Natural killer cell treated with Interleukin-12 subunit alpha and Interleukin-12 subunit beta and Interleukin-15 and Interleukin-18, amount 100 ng/mL, for 72 hours (primary cell): Measurements from ENCODE around the gene SLC38A10. TPM values are rescaled to one million over a fixed set of nuclear protein-coding genes. Genes with fewer than 3 reads are reported as not detected.
A peak's percentile ranks its signal among the peaks of the same experiment; 100 is the strongest.
"Not testable (repeated sequence)": the region's sequence is repeated elsewhere in the genome, so short reads cannot be mapped to it uniquely, and the experiment has no call there.

ENCODE experiments used
- ATAC-seq, 2 donors: fragments of 150-1000 bp; cut with Tn5 transposase in 1 of 2; sonication (Bioruptor Pico), chemical (Tn5 transposase) in 1 of 2; 2 replicates each; pipeline ENCODE4 v1.10.0; 2021
- DNase-seq: peaks from one replicate; pipeline ENCODE4 v3.0.0; 2022; ENCODE audit warnings: low spot score
- H3K27ac Mint-ChIP-seq, 2 donors: 1 replicate in 1 of 2; 2 replicates in 1 of 2; pipeline ENCODE4 v1.8.0; 2022; ENCODE audit warnings: mixed read lengths in 2 of 2, mild to moderate bottlenecking in 1 of 2, moderate library complexity in 1 of 2
- H3K27me3 Mint-ChIP-seq, 2 donors: 1 replicate in 1 of 2; 2 replicates in 1 of 2; pipeline ENCODE4 v1.8.0; 2022; ENCODE audit warnings: mixed read lengths in 2 of 2
- H3K36me3 Mint-ChIP-seq: one replicate; pipeline ENCODE4 v1.8.0; 2022; ENCODE audit warnings: mixed read lengths
- H3K4me1 Mint-ChIP-seq, 2 donors: 1 replicate in 1 of 2; 2 replicates in 1 of 2; pipeline ENCODE4 v1.8.0; 2022; ENCODE audit warnings: low read depth in 2 of 2, mixed read lengths in 2 of 2, mild to moderate bottlenecking in 1 of 2
- H3K4me3 Mint-ChIP-seq: one replicate; pipeline ENCODE4 v1.8.0; 2022; ENCODE audit warnings: mixed read lengths
- H3K9me3 Mint-ChIP-seq: 2 replicates; pipeline ENCODE4 v1.8.0; 2022; ENCODE audit warnings: mixed read lengths
- total RNA-seq, 2 donors: library from RNA; stranded (reverse); gene quantifications; one replicate each; pipeline ENCODE4 v1.2.3, GENCODE V29; 2022

The SLC38A10 gene
- total RNA-seq, 2 donors from 2014 or later = 92.4 to 136 TPM

GRCh38 chr17:81233811-81234505 is 61.1 kb downstream of the SLC38A10 start:
- H3K9me3 Mint-ChIP-seq = no peaks in the 10 kb centered on the region
- no peak overlapping the region for H3K27ac Mint-ChIP-seq
- H3K36me3 Mint-ChIP-seq = peaks cover 12% of the 10 kb centered on the region
- H3K27me3 Mint-ChIP-seq = no peaks in the 10 kb centered on the region
- no peak for DNase-seq
- ATAC-seq = no peak
- H3K4me3 Mint-ChIP-seq = no peak overlapping the region
- peaks cover 7 to 26% of the 10 kb centered on the region in 2 donors for H3K4me1 Mint-ChIP-seq

GRCh38 chr17:81233316-81233715 is 61.8 kb downstream of the SLC38A10 start:
- Mint-ChIP-seq H3K4me1 (peaks cover 7 to 25% of the 10 kb centered on the region in 2 donors), H3K27ac (no peak overlapping the region), H3K4me3 (no peak overlapping the region), H3K27me3 (no peaks in the 10 kb centered on the region), H3K9me3 (no peaks in the 10 kb centered on the region), H3K36me3 (peaks cover 12% of the 10 kb centered on the region)
- DNase-seq (no peak), ATAC-seq (no peak)

GRCh38 chr17:81232616-81233241 is 62.4 kb downstream of the SLC38A10 start:
- H3K27me3 Mint-ChIP-seq = no peaks in the 10 kb centered on the region
- H3K9me3 Mint-ChIP-seq = no peaks in the 10 kb centered on the region
- no peak for DNase-seq
- H3K4me1 Mint-ChIP-seq = peaks cover 11 to 24% of the 10 kb centered on the region in 2 donors
- no peak overlapping the region for H3K4me3 Mint-ChIP-seq
- H3K36me3 Mint-ChIP-seq = peaks cover 12% of the 10 kb centered on the region
- no peak for ATAC-seq
- no peak overlapping the region for H3K27ac Mint-ChIP-seq

DNA sequence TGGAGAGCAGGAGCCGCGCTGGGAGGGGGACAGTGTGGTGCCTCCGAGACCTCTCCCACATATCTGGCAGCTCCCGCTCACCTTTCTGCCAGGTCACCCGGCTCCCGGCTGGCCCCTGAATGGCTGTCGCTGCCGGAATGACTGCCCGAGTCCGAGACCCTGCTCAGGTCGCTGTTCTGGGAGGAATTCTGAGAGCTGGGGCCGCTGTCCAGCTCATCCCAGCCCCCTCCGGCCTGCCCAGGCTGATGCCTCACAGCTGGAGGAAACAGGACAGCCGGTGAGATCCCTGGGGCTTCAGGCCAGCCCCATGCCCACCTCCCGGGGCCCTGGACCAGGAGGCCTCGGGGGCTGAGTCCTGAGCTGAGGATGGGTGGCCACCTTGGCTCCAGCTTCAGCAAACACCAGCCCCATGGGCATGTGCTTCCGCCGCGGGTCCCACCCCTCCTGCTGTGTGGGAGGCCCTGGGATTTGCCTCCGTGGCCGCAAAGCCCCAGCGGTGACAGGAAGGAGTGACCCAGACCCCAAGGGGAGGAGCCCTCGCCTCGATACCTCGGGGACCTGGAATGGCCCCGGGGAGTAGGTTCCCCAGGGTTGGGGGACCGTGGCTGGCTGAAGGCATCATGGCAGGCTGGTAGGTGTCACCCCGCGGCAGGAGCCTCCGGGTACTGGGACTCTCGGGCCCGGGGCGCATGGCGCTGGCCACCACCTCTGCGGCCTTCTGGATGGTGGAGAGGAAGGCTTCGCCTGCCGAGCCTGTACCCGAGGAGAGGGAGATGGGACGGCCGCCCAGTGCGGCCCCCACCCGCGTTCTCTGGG is 63.1 kb downstream of the SLC38A10 start:
- peaks cover 16 to 22% of the 10 kb centered on the region in 2 donors for H3K4me1 Mint-ChIP-seq
- H3K36me3 Mint-ChIP-seq = peaks cover 12% of the 10 kb centered on the region
- no peak for DNase-seq
- H3K9me3 Mint-ChIP-seq = no peaks in the 10 kb centered on the region
- no peaks in the 10 kb centered on the region for H3K27me3 Mint-ChIP-seq
- ATAC-seq = no peak
- no peak overlapping the region for H3K27ac Mint-ChIP-seq
- H3K4me3 Mint-ChIP-seq = no peak overlapping the region

DNA sequence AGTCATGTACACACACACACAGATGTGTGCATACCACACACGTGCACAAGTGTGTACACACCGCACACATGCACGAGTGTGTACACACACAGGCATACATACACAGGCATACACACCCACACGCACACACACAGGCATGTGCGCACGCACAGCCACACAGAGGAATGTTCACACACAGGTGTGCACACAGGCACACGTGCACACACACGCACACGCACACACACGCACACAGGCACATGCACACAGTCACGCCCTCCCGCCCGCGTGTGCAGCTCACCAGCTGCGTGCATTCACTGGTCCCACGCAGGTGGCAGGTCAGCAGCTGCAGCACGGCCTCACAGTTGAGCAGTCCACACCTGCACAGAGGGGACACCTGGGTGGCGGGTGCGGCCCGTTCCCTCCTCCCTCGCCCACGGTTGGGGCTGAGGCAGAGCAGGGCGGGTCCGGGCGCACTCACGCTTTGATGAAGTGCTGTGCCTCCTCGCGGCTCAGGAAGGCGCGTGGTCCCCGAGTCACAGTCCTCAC is 63.9 kb downstream of the SLC38A10 start:
- no peak overlapping the region for H3K4me3 Mint-ChIP-seq
- no peaks in the 10 kb centered on the region for H3K9me3 Mint-ChIP-seq
- ATAC-seq = no peak
- no peaks in the 10 kb centered on the region for H3K27me3 Mint-ChIP-seq
- peaks cover 16 to 21% of the 10 kb centered on the region in 2 donors for H3K4me1 Mint-ChIP-seq
- DNase-seq = no peak
- H3K27ac Mint-ChIP-seq = no peak overlapping the region
- peaks cover 12% of the 10 kb centered on the region for H3K36me3 Mint-ChIP-seq

GRCh38 chr17:81230043-81230820 is 64.9 kb downstream of the SLC38A10 start:
- Mint-ChIP-seq H3K4me1 (peaks cover 16 to 18% of the 10 kb centered on the region in 2 donors), H3K36me3 (peaks cover 12% of the 10 kb centered on the region), H3K27ac (no peak overlapping the region), H3K9me3 (no peaks in the 10 kb centered on the region), H3K4me3 (no peak overlapping the region), H3K27me3 (no peaks in the 10 kb centered on the region)
- ATAC-seq = no peak
- no peak for DNase-seq

GRCh38 chr17:81229666-81229920 is 65.5 kb downstream of the SLC38A10 start:
- Mint-ChIP-seq H3K27ac (no peak overlapping the region), H3K4me1 (peaks cover 10 to 12% of the 10 kb centered on the region in 2 donors), H3K27me3 (no peaks in the 10 kb centered on the region), H3K9me3 (no peaks in the 10 kb centered on the region), H3K4me3 (no peak overlapping the region), H3K36me3 (peaks cover 12% of the 10 kb centered on the region)
- ATAC-seq (no peak), DNase-seq (no peak)

DNA sequence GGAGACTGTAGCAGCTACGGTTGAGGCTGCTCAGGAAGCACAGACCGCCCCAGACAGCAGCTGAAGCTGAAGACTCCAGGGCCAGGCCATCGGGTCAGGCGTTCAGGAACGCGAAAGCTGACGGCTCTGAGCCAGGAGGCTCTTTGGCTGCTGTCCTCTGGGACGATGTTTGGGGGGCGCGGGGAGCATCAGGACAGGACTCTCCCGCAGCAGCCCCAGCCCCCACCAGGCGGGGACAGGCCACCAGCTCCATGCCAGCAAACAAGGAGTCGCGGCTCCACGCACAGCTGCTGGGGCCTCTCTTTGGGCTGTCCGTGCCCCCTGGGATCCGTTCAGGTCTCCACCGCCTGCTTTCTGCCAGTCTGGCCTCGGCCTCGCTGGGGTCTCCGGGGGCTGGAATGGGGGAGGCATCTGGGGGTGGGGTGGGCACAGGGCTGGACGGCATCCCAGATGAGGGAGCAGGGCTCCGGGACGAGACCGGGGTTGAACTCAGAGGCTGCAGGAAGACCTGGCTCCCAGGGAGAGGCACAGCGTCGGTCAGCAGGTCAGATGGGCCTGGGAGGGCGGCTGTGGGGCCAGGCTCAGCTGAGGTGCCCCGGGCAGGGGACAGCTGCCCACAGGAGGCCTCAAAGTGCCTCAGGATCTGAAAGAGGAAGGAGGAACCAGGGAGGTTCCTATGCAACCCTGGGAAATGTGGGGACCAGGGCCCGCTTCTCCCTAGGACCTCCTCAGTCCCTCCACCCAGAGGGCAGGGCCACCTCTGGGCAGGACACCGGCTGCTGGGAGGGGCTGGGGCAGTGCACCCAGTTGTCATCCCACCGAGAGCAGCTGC is 66.1 kb downstream of the SLC38A10 start:
- no peak for DNase-seq
- peaks cover 12% of the 10 kb centered on the region for H3K36me3 Mint-ChIP-seq
- no peak for ATAC-seq
- H3K9me3 Mint-ChIP-seq = no peaks in the 10 kb centered on the region
- no peak overlapping the region for H3K27ac Mint-ChIP-seq
- H3K4me1 Mint-ChIP-seq = peaks cover 9 to 12% of the 10 kb centered on the region in 2 donors
- H3K27me3 Mint-ChIP-seq = no peaks in the 10 kb centered on the region
- no peak overlapping the region for H3K4me3 Mint-ChIP-seq

DNA sequence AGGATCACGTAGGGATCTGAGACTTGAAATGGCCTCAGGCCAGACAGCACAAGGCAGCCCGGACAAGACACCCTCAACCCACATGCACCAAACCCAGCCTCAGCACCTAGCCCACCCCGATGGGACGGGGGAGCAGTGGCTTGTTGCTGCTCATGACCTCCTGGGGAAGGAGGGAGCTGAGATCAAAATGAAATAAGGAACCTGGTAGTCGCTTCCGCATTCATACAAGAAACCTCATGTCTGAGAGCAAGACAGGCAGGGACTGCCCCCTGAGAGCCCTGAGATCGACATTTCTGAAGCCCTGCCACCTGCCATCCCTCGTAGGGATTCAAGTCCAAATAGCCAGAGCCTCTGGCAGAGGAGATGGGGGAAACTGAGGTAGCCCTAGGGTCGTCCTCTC is 66.7 kb downstream of the SLC38A10 start:
- DNase-seq (no peak), ATAC-seq (no peak)
- Mint-ChIP-seq H3K27me3 (no peaks in the 10 kb centered on the region), H3K9me3 (no peaks in the 10 kb centered on the region), H3K36me3 (peaks cover 12% of the 10 kb centered on the region), H3K4me1 (peaks cover 15 to 17% of the 10 kb centered on the region in 2 donors), H3K4me3 (no peak overlapping the region), H3K27ac (peak overlapping the region in 1 of 2 donors; percentile 15)

GRCh38 chr17:81227630-81228029 is 67.5 kb downstream of the SLC38A10 start:
- not testable (repeated sequence) for H3K27me3 Mint-ChIP-seq, ATAC-seq, DNase-seq, H3K4me3 Mint-ChIP-seq, H3K9me3 Mint-ChIP-seq
- peaks cover 16 to 18% of the 10 kb centered on the region in 2 donors for H3K4me1 Mint-ChIP-seq
- H3K36me3 Mint-ChIP-seq = peaks cover 12% of the 10 kb centered on the region
- peak overlapping the region in 1 of 2 donors; percentile 15 for H3K27ac Mint-ChIP-seq

- no peaks in the 10 kb centered on the region for H3K9me3 Mint-ChIP-seq
Measured at GRCh38 chr17:81223762-81224130, 71.4 kb downstream of the SLC38A10 start.

DNA sequence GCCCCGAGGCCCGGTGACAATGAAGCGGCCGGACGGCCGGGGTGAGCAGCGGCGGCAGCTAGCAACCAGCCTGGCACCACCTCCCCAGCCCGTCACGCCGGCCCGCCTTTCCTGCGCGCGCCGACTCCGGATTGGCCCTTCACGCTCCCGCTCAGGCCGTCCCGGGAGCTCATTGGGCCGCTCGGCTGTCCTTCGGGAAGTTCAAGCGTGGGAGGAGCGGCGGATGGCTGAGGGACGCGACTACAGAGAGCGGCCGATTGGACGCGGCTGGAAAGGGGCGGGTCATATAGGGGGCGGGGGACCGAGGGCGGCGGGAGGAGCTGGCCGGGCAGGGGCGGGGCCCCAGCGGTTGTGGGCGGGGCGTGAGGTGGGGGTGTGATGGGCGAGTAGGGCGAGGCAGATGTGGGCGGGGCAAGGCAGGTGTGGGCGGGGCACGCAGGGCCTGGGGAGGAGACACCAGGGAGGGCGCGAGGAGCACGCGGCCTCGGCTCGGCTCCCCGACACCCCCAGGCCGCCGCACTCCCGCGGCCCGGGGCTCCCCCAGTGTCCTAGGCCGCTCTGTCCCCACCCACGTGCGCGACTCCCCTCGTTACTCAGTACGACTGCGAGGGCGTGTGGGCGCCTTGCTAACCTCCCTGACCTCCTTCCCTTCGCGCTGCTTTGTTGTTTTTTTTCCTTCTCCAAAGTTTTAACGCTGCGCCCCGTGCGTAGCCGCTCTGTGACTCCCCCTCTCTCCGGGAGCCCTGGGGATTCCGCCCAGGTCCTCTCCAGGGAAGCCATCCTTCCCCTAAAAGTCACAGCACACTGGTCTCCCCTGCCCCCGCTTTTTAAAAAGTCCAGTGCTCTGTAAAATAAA is 72.0 kb downstream of the SLC38A10 start, which contains the start of gene CEP131:
CEP131 (minus strand) TSS at position 60 of the 856 bp plus-strand sequence. CDS start 2,909 bp downstream, outside the sequence.
- ATAC-seq (peak; percentile 97 to 99), DNase-seq (peak; percentile 99)
- H3K27me3 Mint-ChIP-seq = no peaks in the 10 kb centered on the region
- no peaks in the 10 kb centered on the region for H3K36me3 Mint-ChIP-seq
- H3K9me3 Mint-ChIP-seq = no peaks in the 10 kb centered on the region
- peak within 1 kb of the TSS; percentile 6 to 56 for H3K27ac Mint-ChIP-seq
- peak within 1 kb of the TSS; percentile 89 for H3K4me3 Mint-ChIP-seq
- peaks cover 15 to 16% of the 10 kb centered on the region in 2 donors for H3K4me1 Mint-ChIP-seq

More at GRCh38 chr17:81223762-81224130, 71.4 kb downstream of the SLC38A10 start:
- no peak for ATAC-seq
- Mint-ChIP-seq H3K36me3 (no peaks in the 10 kb centered on the region), H3K4me3 (peak overlapping the region; percentile 89), H3K4me1 (peaks cover 16% of the 10 kb centered on the region in 2 donors), H3K27ac (peak overlapping the region; percentile 6 to 56), H3K27me3 (no peaks in the 10 kb centered on the region)
- DNase-seq = no peak
